Measurements from ENCODE around the gene PRKCA.

GRCh38 chr17:66287911-66288310 lies 14.5 kb upstream of the PRKCA start:
- TF ChIP-seq, protein P1, sequence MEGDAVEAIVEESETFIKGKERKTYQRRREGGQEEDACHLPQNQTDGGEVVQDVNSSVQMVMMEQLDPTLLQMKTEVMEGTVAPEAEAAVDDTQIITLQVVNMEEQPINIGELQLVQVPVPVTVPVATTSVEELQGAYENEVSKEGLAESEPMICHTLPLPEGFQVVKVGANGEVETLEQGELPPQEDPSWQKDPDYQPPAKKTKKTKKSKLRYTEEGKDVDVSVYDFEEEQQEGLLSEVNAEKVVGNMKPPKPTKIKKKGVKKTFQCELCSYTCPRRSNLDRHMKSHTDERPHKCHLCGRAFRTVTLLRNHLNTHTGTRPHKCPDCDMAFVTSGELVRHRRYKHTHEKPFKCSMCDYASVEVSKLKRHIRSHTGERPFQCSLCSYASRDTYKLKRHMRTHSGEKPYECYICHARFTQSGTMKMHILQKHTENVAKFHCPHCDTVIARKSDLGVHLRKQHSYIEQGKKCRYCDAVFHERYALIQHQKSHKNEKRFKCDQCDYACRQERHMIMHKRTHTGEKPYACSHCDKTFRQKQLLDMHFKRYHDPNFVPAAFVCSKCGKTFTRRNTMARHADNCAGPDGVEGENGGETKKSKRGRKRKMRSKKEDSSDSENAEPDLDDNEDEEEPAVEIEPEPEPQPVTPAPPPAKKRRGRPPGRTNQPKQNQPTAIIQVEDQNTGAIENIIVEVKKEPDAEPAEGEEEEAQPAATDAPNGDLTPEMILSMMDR (IDR thresholded peaks at IDR 0.05): no peak
- TF ChIP-seq RCOR1 (IDR thresholded peaks at IDR 0.05; ENCODE audit: low read depth, low read length): no peak
- TF ChIP-seq, protein P2, sequence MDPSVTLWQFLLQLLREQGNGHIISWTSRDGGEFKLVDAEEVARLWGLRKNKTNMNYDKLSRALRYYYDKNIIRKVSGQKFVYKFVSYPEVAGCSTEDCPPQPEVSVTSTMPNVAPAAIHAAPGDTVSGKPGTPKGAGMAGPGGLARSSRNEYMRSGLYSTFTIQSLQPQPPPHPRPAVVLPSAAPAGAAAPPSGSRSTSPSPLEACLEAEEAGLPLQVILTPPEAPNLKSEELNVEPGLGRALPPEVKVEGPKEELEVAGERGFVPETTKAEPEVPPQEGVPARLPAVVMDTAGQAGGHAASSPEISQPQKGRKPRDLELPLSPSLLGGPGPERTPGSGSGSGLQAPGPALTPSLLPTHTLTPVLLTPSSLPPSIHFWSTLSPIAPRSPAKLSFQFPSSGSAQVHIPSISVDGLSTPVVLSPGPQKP (IDR thresholded peaks at IDR 0.05; ENCODE audit: low read depth, low read length): no peak
- no peak for TF ChIP-seq KDM1A (IDR thresholded peaks at IDR 0.05; ENCODE audit: low read depth)
- TF ChIP-seq MAZ (IDR thresholded peaks at IDR 0.05; ENCODE audit: borderline replicate concordance, low read depth, low read length): no peak
- TF ChIP-seq ZFP36 (IDR thresholded peaks at IDR 0.05; ENCODE audit: borderline replicate concordance, partially characterized antibody): no peak
- no peak for TF ChIP-seq USF2 (IDR thresholded peaks at IDR 0.05)
- no peak for TF ChIP-seq SMC3 (IDR thresholded peaks at IDR 0.05)
- no peak for TF ChIP-seq ZSCAN20 (CRISPR knock-in tag; IDR thresholded peaks at IDR 0.05)
- TF ChIP-seq POLR2A (IDR thresholded peaks at IDR 0.05; ENCODE audit: low read length): no peak
- TF ChIP-seq FOSL2 (IDR thresholded peaks at IDR 0.05): no peak
- TF ChIP-seq FOSL2 (CRISPR knock-in tag; IDR thresholded peaks at IDR 0.05): no peak
- TF ChIP-seq NR3C1 (IDR thresholded peaks at IDR 0.05): no peak
- TF ChIP-seq HOXA7 (CRISPR knock-in tag; IDR thresholded peaks at IDR 0.05): no peak
